ENCODE data around the gene TAS1R3.

TAS1R3 gene

GRCh38 chr1:1371746-1372711, 40.9 kb downstream of the TAS1R3 start:
- DNase-seq (ENCODE audit: low read depth in 2 of 2) = peak; percentile 58 to 63

GRCh38 chr1:1373051-1373814, 42.2 kb downstream of the TAS1R3 start:
- DNase-seq (ENCODE audit: low read depth in 2 of 2) = no peak

DNA sequence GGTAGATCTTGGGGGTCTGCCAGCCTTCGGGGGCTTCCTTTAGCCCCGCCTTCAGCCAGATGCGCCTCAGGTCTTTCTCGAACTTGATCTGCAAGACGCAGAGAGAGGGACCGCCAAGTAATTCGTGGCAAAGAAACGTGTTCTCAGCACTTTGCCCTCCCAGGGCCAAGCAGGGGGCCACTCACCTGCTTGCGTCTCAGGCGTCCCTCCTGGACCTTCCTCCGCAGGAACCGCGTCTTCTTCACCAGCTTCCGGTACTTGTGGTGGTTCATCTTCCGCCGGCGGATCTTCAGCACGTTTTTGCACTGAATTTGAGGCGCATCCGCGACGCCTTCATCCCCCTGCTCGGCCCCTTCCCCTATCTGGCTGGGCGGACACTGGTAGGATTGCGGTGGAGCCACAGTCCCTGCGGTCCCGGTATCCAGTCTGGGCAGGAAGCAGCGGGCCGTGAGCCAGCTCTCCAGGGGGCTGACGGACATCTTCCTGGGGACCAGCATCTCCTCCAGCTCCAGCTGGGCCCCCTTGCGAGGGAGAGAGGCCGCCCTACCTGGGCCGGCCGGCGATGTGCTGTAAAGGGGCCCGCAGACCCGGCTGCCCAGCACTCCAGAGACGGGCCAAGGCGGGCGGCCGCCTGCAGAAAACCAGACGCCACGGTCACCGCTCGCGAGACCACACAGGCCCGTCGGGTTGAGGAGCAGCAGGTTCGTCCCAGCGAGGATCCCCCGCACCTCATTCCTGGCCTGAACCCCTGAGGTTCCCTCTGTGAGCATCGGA, 42.9 kb downstream of the TAS1R3 start:
- no peak for DNase-seq (ENCODE audit: low read depth in 2 of 2)

DNA sequence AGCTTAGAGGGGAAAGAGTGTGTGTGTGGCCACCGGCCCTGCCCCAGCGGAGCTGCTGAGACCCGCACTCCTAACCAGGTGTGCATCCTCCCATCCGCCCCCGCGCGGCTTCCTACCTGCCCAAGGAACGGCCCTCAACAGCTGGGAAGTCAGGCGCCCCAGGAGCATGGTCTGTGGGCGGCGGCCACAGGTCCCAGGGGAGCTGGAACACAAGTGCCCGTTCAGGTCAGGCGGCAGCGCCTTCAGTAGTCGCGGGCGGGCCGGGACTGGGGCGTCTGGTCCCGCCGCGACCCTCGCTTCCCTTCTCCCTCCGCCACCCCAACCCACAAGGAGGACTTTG, 43.5 kb downstream of the TAS1R3 start:
- DNase-seq (ENCODE audit: low read depth in 2 of 2) = no peak

GRCh38 chr1:1374929-1375662, 44.0 kb downstream of the TAS1R3 start, which contains the start of gene AURKAIP1:
Gene AURKAIP1, minus strand, starts transcription at chr1:1375207. Its CDS starts 451 bp downstream, at chr1:1374756.
- peak; percentile 82 to 88 for DNase-seq (ENCODE audit: low read depth in 2 of 2)

GRCh38 chr1:1376551-1377226, 45.6 kb downstream of the TAS1R3 start:
- DNase-seq (ENCODE audit: low read depth in 2 of 2) = no peak

GRCh38 chr1:1377540-1378205, 46.6 kb downstream of the TAS1R3 start:
- no peak for DNase-seq (ENCODE audit: low read depth in 2 of 2)

DNA sequence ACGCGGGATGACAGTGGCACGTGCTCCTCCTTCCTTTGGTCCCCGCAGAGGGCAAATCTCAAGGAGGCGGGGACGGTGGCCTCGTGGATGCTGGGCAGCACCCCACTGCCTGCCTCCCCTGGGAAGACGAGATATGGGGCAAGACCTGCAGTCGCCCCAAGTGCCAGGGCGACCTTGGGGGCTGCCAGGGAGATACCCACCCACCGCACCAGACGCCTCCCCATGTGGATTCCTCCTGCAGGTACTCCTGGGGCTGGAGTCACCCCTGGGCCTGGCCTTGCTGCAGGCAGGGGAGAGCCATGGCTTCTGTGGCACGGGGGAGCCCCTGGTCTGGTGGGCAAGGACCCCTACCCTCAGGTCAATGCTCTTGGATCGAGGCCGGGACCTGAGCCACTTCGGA, 49.8 kb downstream of the TAS1R3 start:
- no peak for DNase-seq (ENCODE audit: low read depth in 2 of 2)

DNA sequence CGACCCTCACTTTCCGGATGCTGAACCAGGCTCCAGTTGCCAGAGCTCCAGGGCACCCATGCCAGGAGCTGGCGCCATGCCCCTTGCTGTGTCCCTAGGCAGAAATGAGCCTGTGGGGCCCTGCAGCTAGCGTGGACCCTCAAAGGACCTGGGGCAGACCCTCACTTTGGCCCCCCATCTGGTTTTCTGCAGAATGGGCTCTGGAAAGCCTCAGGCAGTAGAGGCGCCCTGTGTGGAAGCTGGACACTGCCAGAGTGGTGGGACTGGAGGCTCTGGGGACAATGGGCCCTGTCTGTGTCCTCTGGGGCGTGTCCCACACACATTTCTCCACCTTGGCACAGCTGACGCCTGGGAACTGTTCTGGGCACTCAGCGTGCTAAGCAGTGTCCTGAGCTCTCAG, 50.2 kb downstream of the TAS1R3 start:
- no peak for DNase-seq (ENCODE audit: low read depth in 2 of 2)

All from stimulated activated CD8-positive, alpha-beta memory T cell treated with anti-CD3 and anti-CD28 coated beads, Interleukin-7, amount 100 ng/mL, for 1 hour (primary cell).